Stimulated activated CD4-positive, alpha-beta T cell treated with anti-CD3 and anti-CD28 coated beads, Interleukin-4, amount 100 ng/mL, for 1 hour (primary cell): ENCODE measurements around the gene ATXN2.

Experiments
- DNase-seq: peaks from one replicate; pipeline ENCODE4 v3.0.0-alpha.2; 2020

Gene ATXN2

DNA sequence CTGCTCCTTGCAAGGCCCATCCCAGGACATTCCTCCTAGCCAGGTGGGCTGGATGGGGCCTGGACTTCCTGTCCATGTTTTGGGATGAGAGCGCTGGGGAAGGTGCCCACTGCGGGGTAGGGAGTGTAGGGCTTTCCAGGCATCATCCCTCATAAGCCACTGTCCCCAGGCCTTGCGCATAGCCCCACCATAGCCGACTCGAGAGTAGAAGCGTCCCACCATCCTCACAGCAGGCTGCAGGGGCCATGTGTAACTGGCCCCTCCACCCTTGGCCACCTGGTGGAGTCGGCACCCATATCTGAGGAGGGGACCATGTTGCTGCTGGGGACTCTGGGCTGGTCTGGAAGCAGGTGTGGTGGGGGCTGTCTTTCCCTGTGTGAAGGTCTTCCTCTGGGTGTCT lies 162.8 kb downstream of the ATXN2 start:
- no peak for DNase-seq

- no peak for DNase-seq
Observed at GRCh38 chr12:111435661-111436201, 163.4 kb downstream of the ATXN2 start.

GRCh38 chr12:111434680-111435338 lies 164.3 kb downstream of the ATXN2 start:
- peak; percentile 79 for DNase-seq

GRCh38 chr12:111434049-111434448 lies 165.1 kb downstream of the ATXN2 start:
- DNase-seq = no peak

DNA sequence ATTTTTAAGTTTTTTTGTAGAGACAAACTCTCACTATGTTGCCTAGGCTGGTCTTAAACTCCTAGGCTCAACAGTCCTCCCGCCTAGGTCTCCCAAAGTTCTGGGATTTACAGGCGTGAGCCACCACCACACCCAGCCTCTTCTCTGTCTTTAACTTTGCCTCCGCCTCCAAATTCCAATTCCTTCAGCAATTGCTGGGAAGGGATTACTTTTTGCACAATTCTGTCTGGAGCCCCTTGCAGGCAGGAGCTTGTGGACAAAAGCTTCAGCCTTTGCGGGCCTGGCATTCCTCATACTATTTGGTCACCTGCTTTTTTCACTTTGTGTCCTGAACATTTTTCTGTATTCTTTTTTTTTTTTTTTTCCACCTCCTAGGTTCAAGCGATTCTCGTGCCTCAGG lies 167.3 kb downstream of the ATXN2 start:
- DNase-seq = no peak

DNA sequence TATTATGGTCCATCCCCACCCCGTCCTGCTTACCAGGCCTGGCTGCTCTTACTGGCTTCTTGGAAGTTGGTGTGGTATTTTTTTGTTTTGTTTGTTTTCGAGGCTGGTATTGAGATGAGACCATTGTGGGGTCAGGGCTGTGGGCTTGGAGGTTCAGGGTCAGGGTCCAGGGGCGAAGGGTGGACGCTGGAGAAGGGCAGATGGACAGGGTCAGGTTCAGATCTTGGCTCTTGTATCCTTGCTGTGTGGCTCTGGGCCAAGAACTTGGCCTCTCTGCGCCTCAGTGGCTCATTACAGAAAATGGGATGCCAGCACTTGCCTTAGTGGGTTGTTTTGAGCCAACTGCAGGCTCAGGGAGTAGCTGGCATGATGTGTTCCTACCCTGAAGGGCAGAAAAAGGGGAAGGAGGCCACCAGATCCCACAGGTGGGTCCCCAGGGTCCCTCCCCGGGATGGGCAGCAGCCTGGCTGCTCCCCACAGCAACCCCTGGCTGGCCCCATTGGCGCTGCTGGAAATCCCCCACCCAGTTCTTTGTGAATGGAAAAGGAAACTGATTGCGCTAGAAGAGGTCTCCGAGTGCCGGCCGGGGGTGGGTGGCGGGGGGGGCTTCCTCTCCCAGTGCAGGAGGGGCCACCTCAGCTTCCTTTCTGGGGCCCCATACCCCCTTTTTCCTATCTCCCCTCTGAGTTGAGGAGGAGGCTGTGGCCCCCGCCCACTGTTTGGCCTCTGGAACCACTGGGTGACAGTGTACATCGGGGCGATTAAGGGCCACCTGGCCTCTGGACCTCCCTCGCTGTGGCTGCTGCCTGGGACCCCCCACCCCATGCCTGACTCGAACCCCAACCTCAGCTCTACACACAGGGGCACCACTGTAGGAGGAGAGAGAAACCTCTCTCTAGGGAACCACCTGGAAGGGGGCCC lies 168.4 kb downstream of the ATXN2 start:
- DNase-seq = peak; percentile 71

DNA sequence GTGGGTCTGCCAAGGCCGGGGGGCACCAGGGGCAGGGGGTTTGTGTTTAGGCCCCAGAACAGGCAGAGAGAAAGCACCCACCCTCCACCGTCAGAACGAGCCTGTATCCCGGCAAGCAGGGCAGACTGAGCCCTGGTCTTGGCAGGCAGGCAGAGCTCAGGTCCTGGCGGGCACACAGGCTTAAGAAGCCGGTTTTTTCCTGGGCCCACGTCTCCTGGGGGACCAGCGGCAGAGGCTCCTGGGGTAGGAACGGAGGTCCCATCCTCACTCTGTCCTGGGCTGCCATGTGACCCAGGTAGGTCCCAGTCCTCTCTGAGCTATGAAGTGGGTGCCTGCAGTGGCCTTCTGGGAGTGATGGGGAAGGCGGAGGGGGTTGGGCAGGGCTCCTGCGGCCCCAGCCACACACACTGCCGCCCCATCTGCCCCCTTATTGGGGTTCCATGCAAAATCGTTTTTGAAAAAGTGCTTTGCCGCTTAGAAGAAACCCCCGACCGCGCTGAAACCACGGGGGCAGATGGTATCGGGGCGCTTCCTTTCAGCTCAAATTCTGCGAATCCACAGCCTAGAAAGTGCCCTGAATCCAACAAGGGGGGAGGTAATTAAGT lies 169.2 kb downstream of the ATXN2 start:
- DNase-seq = peak; percentile 60

GRCh38 chr12:111428728-111429175 lies 170.4 kb downstream of the ATXN2 start:
- no peak for DNase-seq

- no peak for DNase-seq
Observed at GRCh38 chr12:111428081-111428727, 170.9 kb downstream of the ATXN2 start.

GRCh38 chr12:111427417-111428074 lies 171.6 kb downstream of the ATXN2 start:
- DNase-seq = no peak

GRCh38 chr12:111426344-111427185 lies 172.6 kb downstream of the ATXN2 start:
- DNase-seq = no peak

- no peak for DNase-seq
Observed at GRCh38 chr12:111425655-111426054, 173.5 kb downstream of the ATXN2 start.

DNA sequence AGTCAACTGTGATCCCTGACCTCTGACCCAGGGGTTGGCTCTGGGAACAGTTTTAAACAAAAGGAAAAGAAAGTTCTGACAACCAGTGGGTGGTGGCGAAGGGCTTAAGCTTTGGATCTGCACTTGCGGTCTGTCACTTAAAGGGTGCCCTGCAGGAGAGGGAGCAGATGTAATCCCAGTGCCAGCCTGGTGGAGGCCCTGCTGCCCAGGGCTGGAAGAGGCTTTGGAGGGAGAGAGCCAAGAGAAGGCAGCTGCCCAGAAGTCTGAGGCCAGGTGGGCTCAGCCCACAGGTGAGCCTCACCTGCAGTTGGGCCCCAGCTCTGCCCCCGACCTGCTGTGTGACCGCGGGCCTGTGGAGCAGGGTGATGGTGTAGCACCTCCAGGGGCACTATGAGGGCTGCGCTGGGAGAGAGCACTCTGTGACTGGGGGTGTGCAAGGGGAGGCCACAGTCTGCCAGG lies 174.3 kb downstream of the ATXN2 start:
- DNase-seq = no peak

DNA sequence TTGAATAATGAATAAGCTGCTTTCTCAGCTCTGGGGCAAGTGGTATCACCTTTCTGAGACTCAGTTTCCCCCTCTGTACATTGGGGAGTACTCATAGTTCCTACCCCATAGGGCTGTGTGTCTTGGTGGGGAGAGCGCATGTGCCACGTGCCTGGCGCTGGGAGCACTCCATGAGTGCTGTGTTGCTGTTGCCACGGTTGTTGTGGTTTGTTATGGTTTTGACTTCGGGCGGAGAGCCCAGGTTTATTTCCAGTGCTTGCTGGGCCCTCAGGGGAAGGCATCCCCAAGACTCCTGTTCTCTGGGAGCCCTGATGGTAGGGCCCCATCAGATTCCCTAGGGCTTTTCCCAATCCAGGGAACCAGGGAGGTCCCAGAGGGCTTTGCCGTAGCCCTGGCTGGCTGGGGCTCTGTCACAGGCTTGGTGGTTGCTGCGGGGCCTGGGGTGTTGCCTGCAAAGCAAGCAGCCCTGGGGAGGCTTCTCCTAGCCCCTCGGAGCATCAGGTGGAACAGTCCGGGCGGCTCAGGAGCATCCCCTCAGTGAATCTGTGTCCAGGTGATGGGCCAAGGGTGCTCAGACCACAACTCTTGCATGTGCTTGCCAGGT lies 174.8 kb downstream of the ATXN2 start:
- no peak for DNase-seq

GRCh38 chr12:111420494-111420893 lies 178.6 kb downstream of the ATXN2 start:
- no peak for DNase-seq

DNA sequence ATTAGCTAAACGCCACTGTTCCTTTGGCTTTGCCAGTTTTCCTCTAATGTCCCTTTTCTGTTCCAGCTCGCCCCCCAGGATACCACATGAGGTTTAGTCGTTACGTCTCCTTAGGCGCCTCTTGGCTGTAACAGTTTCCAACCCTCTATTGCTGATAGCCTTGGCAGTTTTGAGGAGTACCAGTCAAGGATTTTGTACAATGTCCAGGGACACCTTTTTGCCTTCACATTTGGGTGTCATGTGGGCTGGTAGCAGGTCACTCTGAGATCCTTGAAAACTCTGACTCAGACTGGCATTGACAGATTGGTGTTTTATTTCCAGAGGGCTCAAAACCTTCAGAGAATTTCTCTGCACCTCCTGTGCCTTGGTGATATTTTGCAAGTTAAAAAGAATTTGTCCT lies 179.3 kb downstream of the ATXN2 start:
- no peak for DNase-seq

- no peak for DNase-seq
Observed at GRCh38 chr12:111418594-111418880, 180.6 kb downstream of the ATXN2 start.

- no peak for DNase-seq
Observed at GRCh38 chr12:111417784-111418593, 181.1 kb downstream of the ATXN2 start.

DNA sequence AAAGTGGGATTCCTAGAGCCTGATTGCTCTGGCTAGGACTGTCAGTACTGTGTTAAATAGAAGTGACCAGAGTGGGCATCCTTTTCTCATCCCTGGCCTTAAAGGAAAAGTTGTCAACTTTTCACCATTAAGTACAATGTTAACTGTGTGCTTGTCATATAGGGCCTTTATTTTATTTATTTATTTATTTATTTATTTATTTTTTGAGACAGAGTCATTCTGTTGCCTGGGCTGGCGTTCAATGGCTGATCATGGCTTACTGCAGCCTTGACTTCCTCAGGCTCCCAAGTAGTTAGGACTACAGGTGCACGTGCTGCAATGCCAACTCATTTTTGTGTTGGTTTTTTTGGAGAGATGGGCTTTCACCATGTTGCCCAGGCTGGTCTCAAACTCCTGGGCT lies 181.8 kb downstream of the ATXN2 start:
- no peak for DNase-seq

- no peak for DNase-seq
Observed at GRCh38 chr12:111414711-111415252, 184.3 kb downstream of the ATXN2 start.
